GM21360 (cell line): ENCODE data around the gene HELZ.
"Not testable (repeated sequence)": the region's sequence is repeated elsewhere in the genome, so short reads cannot be mapped to it uniquely, and the experiment has no call there.

Source experiments
- ATAC-seq: cut with Tn5 transposase; IDR thresholded peaks from one replicate; pipeline ENCODE4 v1.9.1; 2021; ENCODE audit warnings: mild to moderate bottlenecking, moderate library complexity; ENCODE audit not compliant: unreplicated experiment

HELZ gene

DNA sequence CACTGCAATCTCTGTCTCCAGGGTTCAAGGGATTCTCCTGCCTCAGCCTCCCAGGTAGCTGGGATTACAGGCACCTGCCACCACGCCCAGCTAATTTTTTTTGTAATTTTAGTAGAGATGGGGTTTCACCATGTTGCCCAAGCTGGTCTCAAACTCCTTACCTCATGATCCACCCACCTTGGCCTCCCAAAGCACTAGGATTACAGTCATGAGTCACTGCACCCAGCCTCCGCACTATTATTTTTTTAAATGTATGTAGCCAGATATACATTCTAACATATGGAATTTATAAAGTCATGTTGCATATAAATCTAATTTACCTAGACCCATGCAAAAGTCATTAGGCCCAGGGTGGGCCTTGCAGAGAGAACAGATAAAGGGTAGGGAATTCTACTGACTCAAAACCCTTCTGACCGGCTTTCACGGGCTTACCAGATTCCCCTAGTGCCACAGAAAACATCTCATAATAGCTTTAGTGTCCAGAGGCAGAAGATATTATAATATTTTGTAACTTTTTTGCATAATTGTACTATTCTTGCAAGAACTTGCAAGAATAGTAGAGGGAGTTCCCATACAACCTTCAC, 20.5 kb upstream of the HELZ start:
- ATAC-seq = no peak

DNA sequence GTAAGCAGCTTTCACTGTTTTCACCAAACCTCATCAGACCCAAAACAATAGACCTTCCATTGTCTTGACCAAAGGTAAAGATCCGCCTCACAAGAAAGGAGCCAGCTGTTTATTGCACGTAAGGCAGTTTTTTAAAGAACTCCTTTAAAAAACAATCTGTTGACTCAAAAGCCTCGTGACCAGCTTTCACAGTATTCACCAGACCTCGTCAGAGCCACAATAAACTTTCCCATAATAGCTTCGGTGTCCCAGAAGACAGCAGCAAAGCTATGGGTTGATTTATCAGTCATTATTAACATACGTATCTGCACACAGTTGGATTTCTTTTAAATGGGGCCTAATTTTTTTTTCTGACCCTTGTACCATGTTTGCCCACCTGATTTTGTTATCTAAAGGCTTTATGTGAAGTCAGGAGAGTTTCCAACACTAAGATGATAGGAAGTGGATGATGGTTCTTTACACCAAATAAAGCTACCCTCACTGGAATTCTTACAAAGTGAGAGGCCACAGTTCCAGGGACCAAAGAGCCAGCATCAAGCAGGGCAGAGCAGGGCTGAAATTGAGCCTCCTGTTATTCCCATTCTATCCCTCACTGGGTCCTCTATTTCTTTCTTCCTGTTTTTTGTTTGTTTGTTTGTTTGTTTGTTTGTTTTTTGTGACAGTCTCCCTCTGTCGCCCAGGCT, 17.6 kb upstream of the HELZ start:
- no peak for ATAC-seq

- no peak for ATAC-seq
Observed at GRCh38 chr17:67260170-67260987, 15.4 kb upstream of the HELZ start.

DNA sequence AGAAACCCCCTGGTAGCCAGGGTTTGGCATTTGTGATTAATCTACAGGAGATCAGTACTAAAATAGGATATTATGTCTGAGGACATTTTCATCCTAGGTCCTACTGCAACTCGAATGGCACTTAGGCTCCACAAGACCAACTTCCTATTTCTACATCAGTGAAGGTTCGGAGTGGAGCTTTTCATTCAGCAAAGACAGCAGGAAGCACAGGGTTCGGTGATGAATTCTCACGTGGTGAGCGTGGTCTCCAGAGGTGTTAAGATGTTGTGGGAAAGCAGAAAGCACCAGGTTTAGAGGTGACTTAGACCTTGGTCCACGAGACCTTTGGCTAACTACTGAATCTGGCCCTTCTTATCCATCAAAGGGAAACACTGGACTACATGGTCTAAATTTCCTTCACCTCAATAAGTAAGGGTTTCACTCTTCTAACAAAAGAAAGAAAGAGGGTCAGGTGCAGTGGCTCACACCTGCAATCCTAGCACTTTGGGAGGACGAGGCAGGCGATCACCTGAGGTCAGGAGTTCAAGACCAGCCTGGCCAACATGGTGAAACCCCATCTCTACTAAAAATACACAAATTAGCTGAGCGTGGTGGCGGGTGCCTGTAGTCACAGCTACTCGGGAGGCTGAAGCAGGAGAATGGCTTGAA, 13.9 kb upstream of the HELZ start:
- no peak for ATAC-seq

GRCh38 chr17:67256075-67256732, 11.2 kb upstream of the HELZ start:
- ATAC-seq = no peak

DNA sequence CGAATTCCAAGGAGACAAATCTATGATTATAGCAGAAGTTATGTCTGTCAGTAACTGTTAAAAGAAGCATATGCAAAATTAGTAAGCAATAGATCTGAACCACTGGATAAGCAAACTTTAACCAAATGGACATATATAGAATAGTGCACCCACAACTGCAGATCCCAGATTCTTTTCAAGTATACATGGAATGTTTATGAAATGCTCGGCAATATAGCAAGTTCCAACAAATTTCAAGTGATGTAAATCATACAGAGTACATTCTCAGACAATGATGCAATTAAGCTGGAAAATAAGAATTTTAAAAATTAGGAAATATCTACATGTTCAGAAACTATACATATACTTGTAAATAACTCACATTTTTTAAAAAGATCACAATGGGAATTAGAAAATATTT, 8.4 kb upstream of the HELZ start:
- ATAC-seq = no peak

DNA sequence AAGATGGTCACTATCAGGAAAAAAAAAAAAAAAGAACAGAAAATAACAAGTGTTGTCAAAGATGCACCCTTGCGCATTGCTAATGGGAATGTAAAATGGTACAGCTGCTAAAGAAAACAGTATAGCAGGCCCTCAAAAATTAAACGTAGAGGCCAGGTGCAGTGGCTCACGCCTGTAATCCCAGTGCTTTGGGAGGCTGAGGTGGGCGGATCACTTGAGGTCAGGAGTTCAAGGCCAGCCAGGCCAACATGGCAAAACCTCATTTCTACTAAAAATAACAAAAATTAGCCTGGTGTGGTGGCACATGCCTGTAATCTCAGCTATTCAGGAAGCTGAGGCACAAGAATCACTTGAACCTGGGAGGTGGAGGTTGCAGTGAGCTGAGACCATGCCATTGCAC, 6.6 kb upstream of the HELZ start:
- not testable (repeated sequence) for ATAC-seq

DNA sequence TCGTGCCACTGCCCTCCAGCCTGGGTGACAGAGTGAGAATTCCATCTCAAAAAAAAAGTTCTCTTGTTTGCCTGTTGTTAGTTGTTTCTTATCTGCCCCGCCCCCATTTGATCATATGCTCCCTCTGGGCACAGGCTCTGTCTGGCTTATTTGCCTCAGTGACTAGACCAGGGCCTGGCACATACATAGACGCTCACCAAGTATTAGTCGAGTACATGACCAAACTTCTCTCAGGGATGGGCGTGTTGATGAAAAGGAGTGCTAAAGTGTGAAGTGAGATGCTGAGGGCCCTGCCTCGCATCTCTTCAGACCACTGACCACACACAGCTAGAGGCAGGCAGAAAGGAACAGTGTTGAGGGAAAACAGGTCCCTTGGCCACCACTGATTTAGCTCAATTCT, 3.3 kb upstream of the HELZ start:
- ATAC-seq = no peak

DNA sequence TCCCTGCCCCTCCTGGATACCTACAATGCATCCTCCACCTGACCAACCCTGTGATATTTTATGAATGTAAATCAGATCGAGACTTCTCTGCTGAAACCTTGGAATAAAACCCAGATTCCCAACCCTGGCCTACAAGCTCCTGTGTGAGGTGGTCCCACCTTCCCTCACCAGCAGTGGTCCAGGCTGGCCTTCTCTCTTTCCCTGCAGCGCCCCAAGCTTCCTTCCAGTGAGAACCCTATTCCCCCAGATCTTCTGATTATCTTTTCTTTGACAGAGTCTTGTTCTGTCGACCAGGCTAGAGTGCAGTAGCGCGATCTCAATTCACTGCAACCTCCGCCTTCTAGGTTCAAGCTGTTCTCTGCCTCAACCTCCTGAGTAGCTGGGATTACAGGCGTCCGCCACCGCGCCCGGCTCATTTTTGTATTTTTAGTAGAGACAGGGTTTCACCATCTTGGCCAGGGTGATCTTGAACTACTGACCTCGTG, 2.5 kb upstream of the HELZ start:
- ATAC-seq = no peak

GRCh38 chr17:67246653-67247415, 1.8 kb upstream of the HELZ start:
- ATAC-seq = no peak

GRCh38 chr17:67246403-67246652, 1.3 kb upstream of the HELZ start:
- ATAC-seq = no peak

DNA sequence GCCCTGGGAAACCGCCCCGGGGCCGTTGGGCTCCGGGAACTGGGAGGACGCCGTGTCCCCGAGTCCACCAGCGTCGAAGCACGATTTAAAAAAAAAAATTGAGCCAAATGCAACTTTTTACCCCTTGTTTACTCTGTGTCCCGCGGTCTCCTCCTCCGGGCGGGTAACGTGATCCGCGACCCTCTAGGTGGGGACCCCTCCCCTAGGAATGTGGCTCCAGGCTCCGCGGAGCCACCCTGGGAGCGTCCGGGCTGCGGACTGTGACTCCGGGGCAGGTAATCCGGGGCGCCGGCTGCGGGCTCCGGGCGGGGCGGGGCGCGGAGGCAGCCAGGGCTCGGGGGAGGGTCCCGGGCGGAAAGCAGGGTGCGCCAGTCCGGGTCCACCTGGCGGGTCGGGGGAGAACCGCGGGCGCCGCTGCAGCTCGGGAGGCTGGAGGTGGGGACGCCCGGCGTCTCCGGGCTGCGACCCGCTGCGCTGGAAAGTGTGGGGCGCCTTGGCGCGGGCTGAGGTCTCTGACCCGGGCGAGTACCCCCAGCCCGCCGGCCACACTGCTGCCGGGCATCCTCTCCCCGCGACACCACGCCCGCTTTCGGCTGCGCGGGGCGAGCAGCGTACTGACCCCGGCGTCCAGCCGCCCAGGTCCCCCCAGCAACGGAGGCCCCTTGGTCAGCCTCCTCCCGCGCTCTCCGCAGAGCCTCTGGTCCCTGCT, 852 bp upstream of the HELZ start:
- no peak for ATAC-seq

DNA sequence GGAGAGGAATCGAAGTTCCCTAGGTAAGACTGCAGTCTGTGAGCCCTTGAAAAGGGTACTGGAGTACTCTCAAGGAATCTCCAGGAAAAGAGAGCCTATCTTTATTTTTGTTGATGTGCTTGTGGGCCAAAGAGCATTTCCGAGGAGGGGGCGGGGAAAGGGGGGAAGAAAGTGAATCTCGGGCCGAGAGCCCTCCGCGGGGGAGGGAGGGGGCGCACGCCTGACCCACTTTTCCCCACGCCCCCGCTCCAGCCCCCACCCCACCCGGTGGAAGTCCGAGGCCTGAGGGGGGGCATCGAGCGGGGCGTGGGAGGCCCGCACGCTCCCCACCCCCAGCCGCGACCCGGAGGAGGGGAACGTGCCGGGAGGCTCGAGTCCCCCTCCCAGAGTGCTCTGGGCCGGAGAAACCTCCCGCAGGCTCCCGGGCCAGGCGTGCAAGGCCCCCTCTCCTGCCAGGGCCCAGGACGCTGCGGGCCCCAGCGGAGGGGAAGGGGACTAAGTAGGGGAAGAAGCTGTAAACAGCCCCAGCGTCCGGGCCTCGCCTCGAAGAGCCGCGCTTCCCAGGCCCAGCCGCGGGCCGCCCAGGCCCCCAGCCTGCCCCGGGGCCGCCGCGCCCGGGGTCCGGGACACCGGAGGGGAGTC, 444 bp downstream of the HELZ start:
- peak; percentile 30 for ATAC-seq

- no peak for ATAC-seq
Observed at GRCh38 chr17:67243284-67243683, 1.7 kb downstream of the HELZ start.

DNA sequence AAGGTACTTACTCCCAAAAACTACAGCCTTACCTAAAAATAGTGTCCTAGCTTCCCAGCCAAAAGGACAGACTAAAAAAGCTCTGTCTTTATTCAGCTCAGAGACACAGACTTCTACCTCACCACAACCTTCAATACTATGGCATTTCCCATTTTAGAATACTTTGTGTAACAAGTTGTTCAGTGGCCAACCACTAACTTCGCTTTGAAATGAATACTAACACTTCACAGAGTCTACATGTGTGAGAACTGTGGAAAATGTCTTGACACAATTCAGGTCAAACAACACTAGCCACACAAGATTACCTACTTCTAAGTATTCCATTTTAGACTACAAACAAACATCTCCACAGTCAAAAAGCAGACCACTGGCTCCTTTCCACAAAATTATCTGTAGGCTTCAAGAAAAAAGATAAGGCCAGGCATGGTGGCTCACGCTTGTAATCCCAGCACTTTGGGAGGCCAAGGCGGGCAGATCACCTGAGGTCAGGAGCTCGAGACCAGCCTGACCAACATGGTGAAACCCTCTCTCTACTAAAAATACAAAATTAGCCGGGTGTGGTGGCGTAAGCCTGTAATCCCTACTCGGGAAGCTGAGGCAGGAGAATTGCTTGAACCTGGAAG, 3.2 kb downstream of the HELZ start:
- ATAC-seq = no peak

GRCh38 chr17:67239597-67239996, 5.4 kb downstream of the HELZ start:
- ATAC-seq = no peak

DNA sequence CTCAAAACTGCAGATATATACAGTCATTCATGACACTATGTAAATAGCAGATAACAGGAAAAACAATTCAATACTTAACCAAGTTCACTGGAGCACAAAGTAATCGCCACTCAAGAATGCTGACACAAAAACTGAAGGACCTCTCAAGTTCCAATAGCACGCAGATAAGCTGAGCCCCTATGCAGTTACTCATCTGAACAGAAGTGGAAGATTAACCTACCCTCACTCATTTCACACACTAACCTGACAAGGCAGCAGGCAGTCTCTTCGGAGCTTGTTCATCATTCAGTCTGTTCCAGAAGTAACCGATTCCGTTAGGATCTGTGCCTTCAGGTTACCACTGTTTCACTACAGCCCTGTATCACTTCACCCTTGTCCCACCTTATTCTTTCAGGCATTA, 6.0 kb downstream of the HELZ start:
- ATAC-seq = no peak

GRCh38 chr17:67232441-67232840, 12.6 kb downstream of the HELZ start:
- ATAC-seq = no peak
